SK-N-SH treated with all-trans-retinoic acid at 6 μM for 48 hours (cell line): ENCODE data around the gene KMO.

Experiments
- ATAC-seq: fragments of 200-7000 bp; cut with Tn5 transposase; 3 replicates; pipeline ENCODE4 v1.9.1; 2020; ENCODE audit warnings: mild to moderate bottlenecking, moderate library complexity
- ARNTL ChIP-seq: fragments of 450-650 bp; formaldehyde crosslinking; IDR thresholded peaks from 2 replicates; pipeline ENCODE4 v1.5.0; 2020; ENCODE audit warnings: low read depth, mild to moderate bottlenecking, moderate library complexity, borderline replicate concordance
- GLIS3 ChIP-seq: fragments of 250-450 bp; sonication (Bioruptor Pico); IDR thresholded peaks from 2 replicates; pipeline ENCODE4 v1.5.0; 2020; ENCODE audit warnings: mild to moderate bottlenecking, moderate library complexity
- ISL1 ChIP-seq: fragments of 250-450 bp; sonication (Bioruptor Pico); IDR thresholded peaks from 2 replicates; pipeline ENCODE4 v2.1.2; 2022; ENCODE audit warnings: mild to moderate bottlenecking, moderate library complexity
- OSR1 ChIP-seq: fragments of 250-450 bp; sonication (Bioruptor Pico); IDR thresholded peaks from 2 replicates; pipeline ENCODE4 v1.8.0; 2022; ENCODE audit warnings: moderate library complexity, mild to moderate bottlenecking, inconsistent platforms
- PPARA ChIP-seq: fragments of 250-450 bp; sonication (Bioruptor Pico); IDR thresholded peaks from 2 replicates; pipeline ENCODE4 v1.5.0; 2020; ENCODE audit warnings: mild to moderate bottlenecking, borderline replicate concordance
- RARB ChIP-seq: fragments of 250-450 bp; sonication (Bioruptor Pico); IDR thresholded peaks from 2 replicates; pipeline ENCODE4 v1.8.0; 2021; ENCODE audit warnings: mild to moderate bottlenecking, moderate library complexity
- TCF4 ChIP-seq: fragments of 250-450 bp; sonication (Bioruptor Pico); IDR thresholded peaks from 2 replicates; pipeline ENCODE4 v1.8.0; 2021; ENCODE audit warnings: mild to moderate bottlenecking, moderate library complexity, borderline replicate concordance
- TOX ChIP-seq: fragments of 250-450 bp; sonication (Bioruptor Pico); IDR thresholded peaks from 2 replicates; pipeline ENCODE4 v1.8.0; 2021; ENCODE audit warnings: mild to moderate bottlenecking, moderate library complexity, borderline replicate concordance
- ZFP3 ChIP-seq: fragments of 250-450 bp; sonication (Bioruptor Pico); IDR thresholded peaks from 2 replicates; pipeline ENCODE4 v1.5.0; 2020; ENCODE audit warnings: mild to moderate bottlenecking, moderate library complexity
- ZFP30 ChIP-seq: fragments of 450-650 bp; formaldehyde crosslinking; IDR thresholded peaks from 2 replicates; pipeline ENCODE4 v1.5.0; 2022; ENCODE audit warnings: mild to moderate bottlenecking, moderate library complexity
- ZNF565 ChIP-seq: fragments of 450-650 bp; formaldehyde crosslinking; conservative IDR thresholded peaks from 2 replicates; pipeline ENCODE4 v1.5.0; 2020; ENCODE audit warnings: low read depth, mild to moderate bottlenecking, moderate library complexity
- ZNF70 ChIP-seq: fragments of 450-650 bp; formaldehyde crosslinking; IDR thresholded peaks from 2 replicates; pipeline ENCODE4 v1.5.0; 2020; ENCODE audit warnings: mild to moderate bottlenecking, moderate library complexity
- ZNF8 ChIP-seq: fragments of 450-650 bp; formaldehyde crosslinking; IDR thresholded peaks from 2 replicates; pipeline ENCODE4 v1.5.0; 2020; ENCODE audit warnings: mild to moderate bottlenecking, moderate library complexity
- TF ChIP-seq, protein P1 (sequence below): fragments of 250-450 bp; sonication (Bioruptor Pico); IDR thresholded peaks from 2 replicates; pipeline ENCODE4 v1.5.0; 2020; ENCODE audit warnings: mild to moderate bottlenecking, moderate library complexity
- TF ChIP-seq, protein P2 (sequence below): fragments of 250-450 bp; sonication (Bioruptor Pico); IDR thresholded peaks from 2 replicates; pipeline ENCODE4 v1.8.0; 2021; ENCODE audit warnings: low read depth, mild to moderate bottlenecking, moderate library complexity, borderline replicate concordance
- TF ChIP-seq, protein P3 (sequence below): fragments of 250-450 bp; sonication (Bioruptor Pico); IDR thresholded peaks from 2 replicates; pipeline ENCODE4 v1.5.1; 2020; ENCODE audit warnings: low read depth, mild to moderate bottlenecking, moderate library complexity
- TF ChIP-seq, protein P4 (sequence below): fragments of 250-450 bp; sonication (Bioruptor Pico); IDR thresholded peaks from 2 replicates; pipeline ENCODE4 v1.5.1; 2021; ENCODE audit warnings: mild to moderate bottlenecking, moderate library complexity
- TF ChIP-seq, protein P5 (sequence below): fragments of 250-450 bp; sonication (Bioruptor Pico); IDR thresholded peaks from 2 replicates; pipeline ENCODE4 v1.8.0; 2020; ENCODE audit warnings: mild to moderate bottlenecking, moderate library complexity, borderline replicate concordance

Gene KMO

DNA sequence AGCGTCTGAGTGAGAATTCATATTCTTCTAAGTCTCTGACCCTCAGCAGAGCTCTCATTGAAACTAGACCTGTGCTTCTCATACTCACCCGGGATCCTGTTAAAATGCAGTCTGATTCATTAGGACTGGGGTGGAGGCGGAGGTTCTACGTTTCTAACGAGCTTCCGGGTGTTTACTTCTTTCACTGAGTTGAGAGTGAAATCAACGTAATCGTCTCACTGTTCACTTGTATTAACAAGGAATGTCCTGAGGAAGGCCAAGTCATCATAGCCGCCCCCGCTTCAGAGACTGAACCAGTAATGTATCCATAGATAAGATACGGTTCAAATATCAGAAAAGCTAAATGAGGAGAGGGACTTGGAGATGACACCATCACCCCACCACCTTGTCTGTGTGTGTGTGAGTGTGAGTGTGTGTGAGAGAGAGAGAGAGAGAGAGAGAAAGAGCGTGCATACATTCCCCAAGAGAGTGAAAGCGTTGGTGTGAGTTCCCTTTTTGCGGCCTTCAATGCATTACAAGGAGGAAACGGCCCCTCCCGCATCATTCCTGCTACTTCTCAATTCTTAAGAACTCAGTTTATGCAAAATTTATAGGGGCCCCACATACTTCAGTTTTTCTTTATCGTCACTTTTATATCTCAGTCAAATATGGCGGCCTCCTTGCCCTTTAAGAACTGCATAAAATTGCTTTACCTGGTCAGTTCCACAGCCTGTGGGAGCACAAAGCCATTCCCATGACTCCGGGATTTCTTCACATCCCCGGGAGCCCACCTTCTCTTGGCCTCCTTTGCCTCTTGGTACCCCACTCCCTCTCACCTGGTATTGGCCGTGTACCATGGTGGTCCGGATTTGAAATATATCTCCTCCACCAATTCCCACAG lies 19.8 kb downstream of the KMO start:
- no peak for ATAC-seq
- no peak for TF ChIP-seq ZFP30
- TF ChIP-seq ZNF565 (CRISPR knock-in tag), result no peak
- TF ChIP-seq, protein P1, sequence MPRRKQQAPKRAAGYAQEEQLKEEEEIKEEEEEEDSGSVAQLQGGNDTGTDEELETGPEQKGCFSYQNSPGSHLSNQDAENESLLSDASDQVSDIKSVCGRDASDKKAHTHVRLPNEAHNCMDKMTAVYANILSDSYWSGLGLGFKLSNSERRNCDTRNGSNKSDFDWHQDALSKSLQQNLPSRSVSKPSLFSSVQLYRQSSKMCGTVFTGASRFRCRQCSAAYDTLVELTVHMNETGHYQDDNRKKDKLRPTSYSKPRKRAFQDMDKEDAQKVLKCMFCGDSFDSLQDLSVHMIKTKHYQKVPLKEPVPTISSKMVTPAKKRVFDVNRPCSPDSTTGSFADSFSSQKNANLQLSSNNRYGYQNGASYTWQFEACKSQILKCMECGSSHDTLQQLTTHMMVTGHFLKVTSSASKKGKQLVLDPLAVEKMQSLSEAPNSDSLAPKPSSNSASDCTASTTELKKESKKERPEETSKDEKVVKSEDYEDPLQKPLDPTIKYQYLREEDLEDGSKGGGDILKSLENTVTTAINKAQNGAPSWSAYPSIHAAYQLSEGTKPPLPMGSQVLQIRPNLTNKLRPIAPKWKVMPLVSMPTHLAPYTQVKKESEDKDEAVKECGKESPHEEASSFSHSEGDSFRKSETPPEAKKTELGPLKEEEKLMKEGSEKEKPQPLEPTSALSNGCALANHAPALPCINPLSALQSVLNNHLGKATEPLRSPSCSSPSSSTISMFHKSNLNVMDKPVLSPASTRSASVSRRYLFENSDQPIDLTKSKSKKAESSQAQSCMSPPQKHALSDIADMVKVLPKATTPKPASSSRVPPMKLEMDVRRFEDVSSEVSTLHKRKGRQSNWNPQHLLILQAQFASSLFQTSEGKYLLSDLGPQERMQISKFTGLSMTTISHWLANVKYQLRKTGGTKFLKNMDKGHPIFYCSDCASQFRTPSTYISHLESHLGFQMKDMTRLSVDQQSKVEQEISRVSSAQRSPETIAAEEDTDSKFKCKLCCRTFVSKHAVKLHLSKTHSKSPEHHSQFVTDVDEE, result no peak
- TF ChIP-seq ZNF8, result no peak
- TF ChIP-seq TCF4 (CRISPR knock-in tag), result no peak
- no peak for TF ChIP-seq GLIS3 (CRISPR knock-in tag)

DNA sequence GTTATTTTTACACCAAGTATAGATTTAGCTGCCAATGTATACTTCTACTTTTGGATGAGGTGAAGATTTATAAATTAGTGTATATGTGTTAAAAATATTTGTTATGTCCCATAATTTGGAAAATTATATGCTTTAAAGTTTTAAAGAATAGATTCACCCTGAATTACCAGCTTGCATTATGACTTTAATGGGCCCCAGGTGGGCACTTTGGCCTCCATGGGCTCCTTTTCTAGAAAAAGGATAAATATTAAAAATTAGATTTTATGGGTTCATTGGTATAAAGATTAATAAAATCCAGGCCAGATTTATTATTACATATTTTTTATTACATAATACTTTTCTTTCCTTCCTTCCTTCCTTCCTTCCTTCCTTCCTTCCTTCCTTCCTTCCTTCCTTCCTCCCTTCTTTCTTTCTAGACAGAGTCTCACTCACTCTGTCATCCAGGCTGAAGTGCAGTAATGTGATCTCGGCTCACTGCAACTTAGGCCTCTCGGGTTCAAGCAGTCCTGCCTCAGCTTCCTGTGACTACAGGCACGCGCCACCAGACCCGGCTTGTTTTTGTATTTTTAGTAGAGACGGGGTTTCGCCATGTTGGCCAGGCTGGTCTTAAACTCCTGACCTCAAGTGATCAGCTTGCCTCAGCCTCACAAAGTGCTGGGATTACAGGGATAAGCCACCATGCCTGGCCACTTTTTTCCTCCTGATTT lies 21.9 kb downstream of the KMO start:
- no peak for ATAC-seq
- TF ChIP-seq ZNF565 (CRISPR knock-in tag) (no peak), ZNF70 (CRISPR knock-in tag) (no peak), TOX (CRISPR knock-in tag) (no peak), RARB (CRISPR knock-in tag) (no peak), TCF4 (CRISPR knock-in tag) (no peak), ZFP3 (CRISPR knock-in tag) (no peak), OSR1 (no peak), ARNTL (CRISPR knock-in tag) (no peak), PPARA (no peak), ISL1 (no peak), GLIS3 (CRISPR knock-in tag) (no peak), ZFP30 (no peak)
- TF ChIP-seq, protein P1, result no peak
- TF ChIP-seq, protein P2, sequence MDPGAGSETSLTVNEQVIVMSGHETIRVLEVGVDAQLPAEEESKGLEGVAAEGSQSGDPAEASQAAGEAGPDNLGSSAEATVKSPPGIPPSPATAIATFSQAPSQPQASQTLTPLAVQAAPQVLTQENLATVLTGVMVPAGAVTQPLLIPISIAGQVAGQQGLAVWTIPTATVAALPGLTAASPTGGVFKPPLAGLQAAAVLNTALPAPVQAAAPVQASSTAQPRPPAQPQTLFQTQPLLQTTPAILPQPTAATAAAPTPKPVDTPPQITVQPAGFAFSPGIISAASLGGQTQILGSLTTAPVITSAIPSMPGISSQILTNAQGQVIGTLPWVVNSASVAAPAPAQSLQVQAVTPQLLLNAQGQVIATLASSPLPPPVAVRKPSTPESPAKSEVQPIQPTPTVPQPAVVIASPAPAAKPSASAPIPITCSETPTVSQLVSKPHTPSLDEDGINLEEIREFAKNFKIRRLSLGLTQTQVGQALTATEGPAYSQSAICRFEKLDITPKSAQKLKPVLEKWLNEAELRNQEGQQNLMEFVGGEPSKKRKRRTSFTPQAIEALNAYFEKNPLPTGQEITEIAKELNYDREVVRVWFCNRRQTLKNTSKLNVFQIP (CRISPR knock-in tag), result no peak
- TF ChIP-seq, protein P3, sequence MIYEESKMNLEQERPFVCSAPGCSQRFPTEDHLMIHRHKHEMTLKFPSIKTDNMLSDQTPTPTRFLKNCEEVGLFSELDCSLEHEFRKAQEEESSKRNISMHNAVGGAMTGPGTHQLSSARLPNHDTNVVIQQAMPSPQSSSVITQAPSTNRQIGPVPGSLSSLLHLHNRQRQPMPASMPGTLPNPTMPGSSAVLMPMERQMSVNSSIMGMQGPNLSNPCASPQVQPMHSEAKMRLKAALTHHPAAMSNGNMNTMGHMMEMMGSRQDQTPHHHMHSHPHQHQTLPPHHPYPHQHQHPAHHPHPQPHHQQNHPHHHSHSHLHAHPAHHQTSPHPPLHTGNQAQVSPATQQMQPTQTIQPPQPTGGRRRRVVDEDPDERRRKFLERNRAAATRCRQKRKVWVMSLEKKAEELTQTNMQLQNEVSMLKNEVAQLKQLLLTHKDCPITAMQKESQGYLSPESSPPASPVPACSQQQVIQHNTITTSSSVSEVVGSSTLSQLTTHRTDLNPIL (CRISPR knock-in tag), result no peak
- TF ChIP-seq, protein P4, sequence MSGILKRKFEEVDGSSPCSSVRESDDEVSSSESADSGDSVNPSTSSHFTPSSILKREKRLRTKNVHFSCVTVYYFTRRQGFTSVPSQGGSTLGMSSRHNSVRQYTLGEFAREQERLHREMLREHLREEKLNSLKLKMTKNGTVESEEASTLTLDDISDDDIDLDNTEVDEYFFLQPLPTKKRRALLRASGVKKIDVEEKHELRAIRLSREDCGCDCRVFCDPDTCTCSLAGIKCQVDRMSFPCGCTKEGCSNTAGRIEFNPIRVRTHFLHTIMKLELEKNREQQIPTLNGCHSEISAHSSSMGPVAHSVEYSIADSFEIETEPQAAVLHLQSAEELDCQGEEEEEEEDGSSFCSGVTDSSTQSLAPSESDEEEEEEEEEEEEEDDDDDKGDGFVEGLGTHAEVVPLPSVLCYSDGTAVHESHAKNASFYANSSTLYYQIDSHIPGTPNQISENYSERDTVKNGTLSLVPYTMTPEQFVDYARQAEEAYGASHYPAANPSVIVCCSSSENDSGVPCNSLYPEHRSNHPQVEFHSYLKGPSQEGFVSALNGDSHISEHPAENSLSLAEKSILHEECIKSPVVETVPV, result no peak
- TF ChIP-seq, protein P5, sequence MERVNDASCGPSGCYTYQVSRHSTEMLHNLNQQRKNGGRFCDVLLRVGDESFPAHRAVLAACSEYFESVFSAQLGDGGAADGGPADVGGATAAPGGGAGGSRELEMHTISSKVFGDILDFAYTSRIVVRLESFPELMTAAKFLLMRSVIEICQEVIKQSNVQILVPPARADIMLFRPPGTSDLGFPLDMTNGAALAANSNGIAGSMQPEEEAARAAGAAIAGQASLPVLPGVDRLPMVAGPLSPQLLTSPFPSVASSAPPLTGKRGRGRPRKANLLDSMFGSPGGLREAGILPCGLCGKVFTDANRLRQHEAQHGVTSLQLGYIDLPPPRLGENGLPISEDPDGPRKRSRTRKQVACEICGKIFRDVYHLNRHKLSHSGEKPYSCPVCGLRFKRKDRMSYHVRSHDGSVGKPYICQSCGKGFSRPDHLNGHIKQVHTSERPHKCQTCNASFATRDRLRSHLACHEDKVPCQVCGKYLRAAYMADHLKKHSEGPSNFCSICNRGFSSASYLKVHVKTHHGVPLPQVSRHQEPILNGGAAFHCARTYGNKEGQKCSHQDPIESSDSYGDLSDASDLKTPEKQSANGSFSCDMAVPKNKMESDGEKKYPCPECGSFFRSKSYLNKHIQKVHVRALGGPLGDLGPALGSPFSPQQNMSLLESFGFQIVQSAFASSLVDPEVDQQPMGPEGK (CRISPR knock-in tag), result no peak
- TF ChIP-seq, all 23 proteins: peak for 0
